CD14-positive monocyte (primary cell): Measurements from ENCODE around the gene DCDC2. TPM values are rescaled to one million over a fixed set of nuclear protein-coding genes. Genes with fewer than 3 reads are reported as not detected.
"Not testable (repeated sequence)": the region's sequence is repeated elsewhere in the genome, so short reads cannot be mapped to it uniquely, and the experiment has no call there.

Experiments
- DNase-seq, 3 donors: peaks; one replicate each; pipeline ENCODE4 v3.0.0-alpha.2; 2011 to 2022
- H2AFZ ChIP-seq: 2 replicates; pipeline ENCODE4 v1.6.0; 2012; ENCODE audit warnings: mild to moderate bottlenecking, low read depth, low read length, inconsistent platforms; ENCODE audit not compliant: insufficient read depth, poor library complexity, severe bottlenecking
- H3K27ac ChIP-seq, 2 donors: 1 replicate in 1 of 2; 2 replicates in 1 of 2; pipeline ENCODE4 v1.5.1; 2012 to 2013; ENCODE audit warnings: low read length in 2 of 2, control low read depth in 1 of 2, inconsistent platforms in 1 of 2, low read depth in 1 of 2, mild to moderate bottlenecking in 1 of 2
- H3K27me3 ChIP-seq, 2 donors: one replicate each; pipeline versions ENCODE4 v1.6.0 to v1.6.1; 2011 to 2013; ENCODE audit warnings: low read length in 2 of 2; ENCODE audit not compliant: control insufficient read depth in 2 of 2, insufficient read depth in 2 of 2
- H3K36me3 ChIP-seq, 2 donors: replicated peaks in 1 of 2; 1 replicate in 1 of 2; 2 replicates in 1 of 2; pipeline versions ENCODE4 v1.5.1 to v1.6.1; 2012 to 2013; ENCODE audit warnings: low read length in 2 of 2, control low read depth in 1 of 2, inconsistent platforms in 1 of 2, mild to moderate bottlenecking in 1 of 2; ENCODE audit not compliant: insufficient read depth in 2 of 2, control insufficient read depth in 1 of 2
- H3K4me1 ChIP-seq, 2 donors: 1 replicate in 1 of 2; 2 replicates in 1 of 2; pipeline versions ENCODE4 v1.5.1 to v1.6.1; 2012 to 2013; ENCODE audit warnings: low read length in 2 of 2, control low read depth in 1 of 2, inconsistent platforms in 1 of 2, mild to moderate bottlenecking in 1 of 2, moderate library complexity in 1 of 2; ENCODE audit not compliant: insufficient read depth in 2 of 2, control insufficient read depth in 1 of 2
- H3K4me2 ChIP-seq: replicated peaks from 2 replicates; pipeline ENCODE3; 2012; ENCODE audit warnings: low read length, moderate library complexity, mild to moderate bottlenecking; ENCODE audit not compliant: poor library complexity, severe bottlenecking; ENCODE audit errors: extremely low read depth
- H3K4me3 ChIP-seq, 3 experiments: fragments of 200-600 bp in 1 of 3; sonication (generic) in 1 of 3; replicated peaks in 1 of 3; 1 replicate in 2 of 3; 2 replicates in 1 of 3; pipeline ENCODE4 v1.5.1; 2011 to 2013; ENCODE audit warnings: low read length in 3 of 3, mild to moderate bottlenecking in 3 of 3, control low read depth in 2 of 3, low read depth in 2 of 3, inconsistent platforms in 1 of 3, moderate library complexity in 1 of 3
- H3K79me2 ChIP-seq: 2 replicates; pipeline ENCODE4 v1.6.0; 2012; ENCODE audit warnings: mild to moderate bottlenecking, control low read depth, inconsistent platforms, low read length, moderate library complexity; ENCODE audit not compliant: insufficient read depth
- H3K9ac ChIP-seq: 2 replicates; pipeline ENCODE4 v1.6.0; 2017; ENCODE audit warnings: low read length, mild to moderate bottlenecking; ENCODE audit not compliant: insufficient read depth, poor library complexity, severe bottlenecking
- H3K9me3 ChIP-seq, 2 donors: replicated peaks in 1 of 2; 1 replicate in 1 of 2; 2 replicates in 1 of 2; pipeline versions ENCODE4 v1.5.1 to v1.6.1; 2012 to 2013; ENCODE audit warnings: low read length in 2 of 2, control low read depth in 1 of 2; ENCODE audit not compliant: control insufficient read depth in 1 of 2, insufficient read depth in 1 of 2
- H4K20me1 ChIP-seq: 2 replicates; pipeline ENCODE4 v1.6.0; 2012; ENCODE audit warnings: mild to moderate bottlenecking, low read length, control low read depth, moderate library complexity; ENCODE audit not compliant: insufficient read depth
- H3K27ac Mint-ChIP-seq, 7 donors: one replicate each; pipeline ENCODE4 v1.8.0; 2020; ENCODE audit warnings: mild to moderate bottlenecking in 7 of 7, mixed read lengths in 7 of 7, moderate library complexity in 6 of 7, inconsistent platforms in 2 of 7
- H3K27me3 Mint-ChIP-seq, 3 donors: one replicate each; pipeline ENCODE4 v1.8.0; 2021 to 2022; ENCODE audit warnings: low read depth in 3 of 3, mild to moderate bottlenecking in 3 of 3, mixed read lengths in 3 of 3, moderate library complexity in 3 of 3, inconsistent platforms in 1 of 3
- H3K36me3 Mint-ChIP-seq, 2 donors: one replicate each; pipeline ENCODE4 v1.8.0; 2020; ENCODE audit warnings: mixed read lengths in 2 of 2, inconsistent platforms in 1 of 2, mild to moderate bottlenecking in 1 of 2
- H3K4me1 Mint-ChIP-seq: one replicate; pipeline ENCODE4 v1.8.0; 2020; ENCODE audit warnings: mild to moderate bottlenecking, mixed read lengths
- H3K4me3 Mint-ChIP-seq, 2 donors: one replicate each; pipeline ENCODE4 v1.8.0; 2020; ENCODE audit warnings: mild to moderate bottlenecking in 2 of 2, mixed read lengths in 2 of 2, moderate library complexity in 1 of 2
- H3K9me3 Mint-ChIP-seq, 7 donors: one replicate each; pipeline ENCODE4 v1.8.0; 2020 to 2022; ENCODE audit warnings: mixed read lengths in 7 of 7, mild to moderate bottlenecking in 6 of 7, moderate library complexity in 6 of 7, inconsistent platforms in 2 of 7
- WGBS: methylation state at CpG from one replicate; pipeline ENCODE4 v1.1.5; 2013; ENCODE audit warnings: missing lambda C conversion rate; ENCODE audit not compliant: insufficient coverage; 5-methylcytosine and 5-hydroxymethylcytosine counted together
- intact Hi-C, 2 donors: fragments of 100-400 bp; cut with micrococcal nuclease; formaldehyde crosslinking; loops; one replicate each; pipeline versions ENCODE4 v1.15.0 to v1.15.1; 2023
- polyA plus RNA-seq, 3 donors: library from polyadenylated mRNA; depleted of rRNA in 1 of 3; unstranded in 2 of 3; stranded (reverse) in 1 of 3; fragments of 300-500 nt in 2 of 3; fragments of >200 nt in 1 of 3; fragmentation: Illumina TruSeq in 2 of 3; gene quantifications; 1 replicate in 2 of 3; 2 replicates in 1 of 3; pipeline ENCODE4 v1.2.3, GENCODE V29; 2012 to 2021
- TF ChIP-seq, protein P1 (sequence below): fragments of 200-600 bp; IDR thresholded peaks from one replicate; pipeline ENCODE4 v1.8.0; 2022; ENCODE audit warnings: antibody characterized with exemption, mild to moderate bottlenecking

Gene DCDC2
- polyA plus RNA-seq, 3 donors = not detected

DNA sequence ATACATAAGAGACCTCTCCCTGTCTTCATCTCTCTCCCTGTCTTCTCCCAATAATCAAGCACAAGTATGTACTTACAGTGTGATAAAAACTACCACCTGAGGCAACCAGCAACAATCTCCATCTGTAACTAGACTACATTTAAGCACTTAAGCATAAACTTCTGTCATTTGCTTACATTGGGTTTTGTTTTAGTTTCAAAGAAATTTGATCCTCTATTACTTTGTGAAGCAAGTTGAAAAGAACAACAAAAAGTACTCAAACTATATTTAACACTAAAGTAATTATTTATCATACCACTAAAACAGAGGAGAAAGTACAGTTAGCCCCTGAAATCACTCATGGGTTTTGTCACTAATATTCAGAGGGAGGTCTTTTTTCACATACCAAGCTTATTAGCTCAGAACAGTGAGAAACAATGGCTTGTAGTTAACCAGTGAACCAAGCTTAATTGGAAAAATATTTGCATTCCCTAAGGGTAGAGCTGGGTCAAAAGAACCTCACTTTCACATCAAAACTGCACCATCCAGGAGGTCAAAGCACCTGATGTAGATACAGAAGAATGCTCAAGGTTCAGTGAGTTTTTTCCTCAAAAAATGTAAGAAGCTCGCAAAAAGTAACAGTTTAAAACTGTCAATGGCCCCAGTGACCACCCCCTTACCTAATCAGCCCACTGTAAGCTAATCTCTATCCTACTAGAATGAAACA, 34.1 kb downstream of the DCDC2 start:
- H3K27me3 ChIP-seq = no peaks in the 10 kb centered on the region
- no peaks in the 10 kb centered on the region for H3K79me2 ChIP-seq
- no peak for DNase-seq
- peaks cover 0 to 4% (median 2%) of the 10 kb centered on the region in 7 donors for H3K9me3 Mint-ChIP-seq
- H3K4me3 Mint-ChIP-seq = no peak overlapping the region
- no peak overlapping the region for H3K27ac ChIP-seq
- H3K36me3 Mint-ChIP-seq = no peaks in the 10 kb centered on the region
- no peaks in the 10 kb centered on the region for H3K36me3 ChIP-seq
- peaks cover 0 to 8% (median 4%) of the 10 kb centered on the region in 3 donors for H3K27me3 Mint-ChIP-seq
- TF ChIP-seq, protein P1, sequence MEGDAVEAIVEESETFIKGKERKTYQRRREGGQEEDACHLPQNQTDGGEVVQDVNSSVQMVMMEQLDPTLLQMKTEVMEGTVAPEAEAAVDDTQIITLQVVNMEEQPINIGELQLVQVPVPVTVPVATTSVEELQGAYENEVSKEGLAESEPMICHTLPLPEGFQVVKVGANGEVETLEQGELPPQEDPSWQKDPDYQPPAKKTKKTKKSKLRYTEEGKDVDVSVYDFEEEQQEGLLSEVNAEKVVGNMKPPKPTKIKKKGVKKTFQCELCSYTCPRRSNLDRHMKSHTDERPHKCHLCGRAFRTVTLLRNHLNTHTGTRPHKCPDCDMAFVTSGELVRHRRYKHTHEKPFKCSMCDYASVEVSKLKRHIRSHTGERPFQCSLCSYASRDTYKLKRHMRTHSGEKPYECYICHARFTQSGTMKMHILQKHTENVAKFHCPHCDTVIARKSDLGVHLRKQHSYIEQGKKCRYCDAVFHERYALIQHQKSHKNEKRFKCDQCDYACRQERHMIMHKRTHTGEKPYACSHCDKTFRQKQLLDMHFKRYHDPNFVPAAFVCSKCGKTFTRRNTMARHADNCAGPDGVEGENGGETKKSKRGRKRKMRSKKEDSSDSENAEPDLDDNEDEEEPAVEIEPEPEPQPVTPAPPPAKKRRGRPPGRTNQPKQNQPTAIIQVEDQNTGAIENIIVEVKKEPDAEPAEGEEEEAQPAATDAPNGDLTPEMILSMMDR = no peak
- no peak overlapping the region for H3K9ac ChIP-seq
- H3K4me1 ChIP-seq = no peaks in the 10 kb centered on the region
- H3K27ac Mint-ChIP-seq = no peak overlapping the region
- no peak overlapping the region for H3K4me3 ChIP-seq
- intact Hi-C loops = no loop called here
- H2AFZ ChIP-seq = no peak overlapping the region
- no CpG with 5 or more reads among the region's 1 CpG for WGBS
- H3K9me3 ChIP-seq = no peaks in the 10 kb centered on the region
- no peaks in the 10 kb centered on the region for H4K20me1 ChIP-seq
- no peak overlapping the region for H3K4me2 ChIP-seq
- H3K4me1 Mint-ChIP-seq = no peaks in the 10 kb centered on the region

DNA sequence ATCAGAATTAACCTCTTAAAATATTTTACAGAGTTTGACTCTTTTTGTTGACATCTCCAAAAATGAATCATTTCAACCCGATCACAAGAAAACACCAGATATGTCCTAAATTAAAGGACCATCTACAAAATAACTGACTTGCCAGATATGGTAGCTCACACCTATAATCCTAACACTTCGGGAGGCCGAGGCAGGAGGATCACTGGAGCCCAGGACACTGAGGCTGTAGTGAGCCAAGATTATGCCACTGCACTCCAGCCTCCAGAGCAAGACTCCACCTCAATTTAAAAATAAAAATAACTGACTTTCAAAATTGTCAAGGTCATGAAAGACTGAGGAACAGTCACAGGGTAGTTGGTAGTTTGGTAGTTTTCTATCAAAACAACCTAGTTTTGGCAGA, 34.9 kb downstream of the DCDC2 start:
- no peaks in the 10 kb centered on the region for H3K4me1 Mint-ChIP-seq
- WGBS = 94% methylated on average over 3 of the region's 3 CpGs
- H3K9me3 Mint-ChIP-seq = peaks cover 0 to 4% (median 2%) of the 10 kb centered on the region in 7 donors
- Histone ChIP-seq H3K9ac (no peak overlapping the region), H3K4me1 (no peaks in the 10 kb centered on the region), H3K9me3 (no peaks in the 10 kb centered on the region), H3K27ac (no peak overlapping the region), H3K27me3 (no peaks in the 10 kb centered on the region), H2AFZ (no peak overlapping the region), H4K20me1 (no peaks in the 10 kb centered on the region), H3K4me2 (no peak overlapping the region), H3K36me3 (no peaks in the 10 kb centered on the region), H3K79me2 (no peaks in the 10 kb centered on the region), H3K4me3 (no peak overlapping the region)
- TF ChIP-seq, protein P1 = no peak
- H3K27me3 Mint-ChIP-seq = peaks cover 0 to 8% (median 4%) of the 10 kb centered on the region in 3 donors
- intact Hi-C loops = no loop called here
- no peak for DNase-seq
- H3K4me3 Mint-ChIP-seq = no peak overlapping the region
- H3K36me3 Mint-ChIP-seq = no peaks in the 10 kb centered on the region
- H3K27ac Mint-ChIP-seq = no peak overlapping the region

DNA sequence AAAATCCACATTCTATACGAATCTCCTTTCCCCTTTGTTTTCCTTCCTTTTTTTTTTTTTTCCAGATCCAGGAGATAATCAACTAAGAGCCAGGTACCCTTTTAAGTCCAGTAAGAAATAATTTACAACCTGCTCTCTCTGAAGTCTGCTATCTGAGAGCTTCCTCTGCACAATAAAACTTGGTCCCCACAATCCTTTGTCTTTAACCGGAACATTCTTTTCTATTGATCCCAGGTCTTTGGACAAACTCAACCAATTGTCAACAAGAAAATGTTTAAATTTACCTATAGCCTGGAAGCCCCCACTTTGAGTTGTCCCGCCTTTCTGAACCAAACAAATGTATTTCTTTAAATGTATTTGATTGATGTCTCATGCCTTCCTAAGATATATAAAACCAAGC, 35.4 kb downstream of the DCDC2 start:
- H3K4me3 ChIP-seq, H3K9me3 Mint-ChIP-seq, H3K27me3 ChIP-seq, H3K79me2 ChIP-seq, H2AFZ ChIP-seq, DNase-seq, intact Hi-C loops, H3K4me1 Mint-ChIP-seq, H3K9ac ChIP-seq, H3K27me3 Mint-ChIP-seq, H3K27ac Mint-ChIP-seq, H4K20me1 ChIP-seq, H3K36me3 ChIP-seq, H3K36me3 Mint-ChIP-seq, H3K4me1 ChIP-seq, H3K9me3 ChIP-seq, H3K4me2 ChIP-seq, H3K27ac ChIP-seq, H3K4me3 Mint-ChIP-seq: not testable (repeated sequence)
- WGBS = 38% methylated on average over 1 of the region's 3 CpGs
